Measurements from ENCODE around the gene SPON1. TPM values are rescaled to one million over a fixed set of nuclear protein-coding genes. Genes with fewer than 3 reads are reported as not detected.

Gene SPON1
- total and polyA plus RNA-seq, 10 of the 15 experiments (the other 5 are each of a cell fraction or from before 2014, with no cell fraction given), result 0.13 to 1.1 (median 0.18) TPM; not detected in 5

GRCh38 chr11:14018441-14018840 lies 55.9 kb downstream of the SPON1 start (continued):
- TF ChIP-seq ZBTB11 (CRISPR knock-in tag; IDR thresholded peaks at IDR 0.05), result no peak
- no peak for TF ChIP-seq LARP7 (IDR thresholded peaks at IDR 0.05)
- TF ChIP-seq IKZF2 (IDR thresholded peaks at IDR 0.05), result no peak
- TF ChIP-seq CHD1 (IDR thresholded peaks at IDR 0.05; ENCODE audit: low read depth, low read length), result no peak
- no peak for TF ChIP-seq CHD4 (IDR thresholded peaks at IDR 0.05)
- no peak for TF ChIP-seq STAT1 (conservative IDR thresholded peaks at IDR 0.05)
- no peak for TF ChIP-seq CUX1 (IDR thresholded peaks at IDR 0.05; ENCODE audit: insufficient replicate concordance, low read depth, low read length)
- TF ChIP-seq SP1 (IDR thresholded peaks at IDR 0.05; ENCODE audit: low read depth, low read length), result no peak
